ENCODE results near the gene SLC35A2. TPM values are rescaled to one million over a fixed set of nuclear protein-coding genes. Genes with fewer than 3 reads are reported as not detected.

SLC35A2 gene
- total and polyA plus RNA-seq, 8 donors: 4.3 to 25.4 (median 11.4) TPM; not detected in 1

GRCh38 chrX:48924270-48924669 is 12.8 kb upstream of the SLC35A2 start:
- Histone ChIP-seq H3K27ac (no peak overlapping the region), H3K9me3 (no peaks in the 10 kb centered on the region), H3K36me3 (peaks cover 5 to 71% (median 50%) of the 10 kb centered on the region in 4 donors), H3K27me3 (no peaks in the 10 kb centered on the region), H3K4me3 (no peak overlapping the region), H3K4me1 (peaks cover 0 to 9% (median 7%) of the 10 kb centered on the region in 4 donors)
- intact Hi-C loops (cut with DNase I; ENCODE audit: low total_unique reads): no loop called here
- TF ChIP-seq POLR2A (IDR thresholded peaks at IDR 0.05): no peak
- TF ChIP-seq EP300 (IDR thresholded peaks at IDR 0.05): no peak
- no peak for TF ChIP-seq POLR2AphosphoS5 (IDR thresholded peaks at IDR 0.05)
- TF ChIP-seq, protein P1, sequence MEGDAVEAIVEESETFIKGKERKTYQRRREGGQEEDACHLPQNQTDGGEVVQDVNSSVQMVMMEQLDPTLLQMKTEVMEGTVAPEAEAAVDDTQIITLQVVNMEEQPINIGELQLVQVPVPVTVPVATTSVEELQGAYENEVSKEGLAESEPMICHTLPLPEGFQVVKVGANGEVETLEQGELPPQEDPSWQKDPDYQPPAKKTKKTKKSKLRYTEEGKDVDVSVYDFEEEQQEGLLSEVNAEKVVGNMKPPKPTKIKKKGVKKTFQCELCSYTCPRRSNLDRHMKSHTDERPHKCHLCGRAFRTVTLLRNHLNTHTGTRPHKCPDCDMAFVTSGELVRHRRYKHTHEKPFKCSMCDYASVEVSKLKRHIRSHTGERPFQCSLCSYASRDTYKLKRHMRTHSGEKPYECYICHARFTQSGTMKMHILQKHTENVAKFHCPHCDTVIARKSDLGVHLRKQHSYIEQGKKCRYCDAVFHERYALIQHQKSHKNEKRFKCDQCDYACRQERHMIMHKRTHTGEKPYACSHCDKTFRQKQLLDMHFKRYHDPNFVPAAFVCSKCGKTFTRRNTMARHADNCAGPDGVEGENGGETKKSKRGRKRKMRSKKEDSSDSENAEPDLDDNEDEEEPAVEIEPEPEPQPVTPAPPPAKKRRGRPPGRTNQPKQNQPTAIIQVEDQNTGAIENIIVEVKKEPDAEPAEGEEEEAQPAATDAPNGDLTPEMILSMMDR (IDR thresholded peaks at IDR 0.05): no peak
- no peak for DNase-seq
- WGBS, 5 donors: 83 to 98% (median 92%) methylated on average over 4 to 5 of the region's 5 CpGs

DNA sequence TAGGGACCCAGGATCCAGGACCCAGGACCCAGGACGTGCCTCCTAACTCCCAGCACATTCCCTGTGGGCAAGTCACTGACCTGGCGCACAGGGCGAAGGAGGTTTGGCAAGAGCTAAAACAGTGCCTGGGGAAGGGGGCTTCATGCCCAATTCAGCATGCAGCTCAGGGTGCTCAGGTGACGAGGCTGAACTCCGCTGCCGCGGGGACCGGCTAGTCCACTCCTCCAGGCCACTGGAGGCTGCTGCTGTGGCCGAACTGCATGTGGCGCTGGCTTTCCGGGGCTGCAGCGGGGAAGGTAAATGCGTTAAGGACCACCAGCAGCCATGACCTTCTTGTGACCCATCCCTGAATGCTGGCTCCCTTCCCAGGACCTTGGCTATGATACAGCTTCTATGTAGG is 12.3 kb upstream of the SLC35A2 start:
- no peak for DNase-seq
- intact Hi-C loops (cut with DNase I; ENCODE audit: low total_unique reads): no loop called here
- H3K27me3 ChIP-seq: no peaks in the 10 kb centered on the region
- H3K4me1 ChIP-seq: peaks cover 0 to 9% (median 7%) of the 10 kb centered on the region in 4 donors
- H3K4me3 ChIP-seq: no peak overlapping the region
- 87 to 96% (median 94%) methylated on average over 5 to 13 of the region's 13 CpGs for WGBS, 5 donors
- no peak overlapping the region for H3K27ac ChIP-seq
- TF ChIP-seq POLR2A (IDR thresholded peaks at IDR 0.05): no peak
- no peak for TF ChIP-seq EP300 (IDR thresholded peaks at IDR 0.05)
- no peak for TF ChIP-seq POLR2AphosphoS5 (IDR thresholded peaks at IDR 0.05)
- TF ChIP-seq, protein P1 (IDR thresholded peaks at IDR 0.05): no peak
- H3K9me3 ChIP-seq: no peaks in the 10 kb centered on the region
- peaks cover 5 to 68% (median 50%) of the 10 kb centered on the region in 4 donors for H3K36me3 ChIP-seq

- peaks cover 0 to 28% (median 15%) of the 10 kb centered on the region in 4 donors for H3K4me1 ChIP-seq
- intact Hi-C loops (cut with DNase I; ENCODE audit: low total_unique reads): no loop called here
- 60 to 84% (median 71%) methylated on average over 4 of the region's 4 CpGs for WGBS, 5 donors
- no peaks in the 10 kb centered on the region for H3K27me3 ChIP-seq
- H3K36me3 ChIP-seq: peaks cover 5 to 47% (median 43%) of the 10 kb centered on the region in 4 donors
- no peak overlapping the region for H3K4me3 ChIP-seq
- H3K27ac ChIP-seq: peak overlapping the region in 2 of 5 donors; percentile 8 to 88
- TF ChIP-seq POLR2A (IDR thresholded peaks at IDR 0.05) (no peak), EP300 (IDR thresholded peaks at IDR 0.05) (no peak), POLR2AphosphoS5 (IDR thresholded peaks at IDR 0.05) (no peak)
- TF ChIP-seq, protein P1 (IDR thresholded peaks at IDR 0.05): no peak
- H3K9me3 ChIP-seq: no peaks in the 10 kb centered on the region
- DNase-seq: no peak
Measured at GRCh38 chrX:48920718-48921104, 9.3 kb upstream of the SLC35A2 start.

- H3K27ac ChIP-seq: peak overlapping the region in 4 of 5 donors; percentile 84 to 90 (median 88)
- peaks cover 0 to 28% (median 15%) of the 10 kb centered on the region in 4 donors for H3K4me1 ChIP-seq
- no peak for DNase-seq
- H3K27me3 ChIP-seq: no peaks in the 10 kb centered on the region
- intact Hi-C loops (cut with DNase I; ENCODE audit: low total_unique reads): no loop called here
- WGBS, 5 donors: 38 to 50% (median 44%) methylated on average over 7 to 8 of the region's 8 CpGs
- TF ChIP-seq POLR2AphosphoS5 (IDR thresholded peaks at IDR 0.05) (no peak), EP300 (IDR thresholded peaks at IDR 0.05) (no peak), POLR2A (IDR thresholded peaks at IDR 0.05) (no peak)
- TF ChIP-seq, protein P1 (IDR thresholded peaks at IDR 0.05): no peak
- H3K4me3 ChIP-seq: peak overlapping the region in 2 of 4 donors; percentile 59 to 71
- H3K36me3 ChIP-seq: peaks cover 0 to 46% (median 43%) of the 10 kb centered on the region in 4 donors
- H3K9me3 ChIP-seq: no peaks in the 10 kb centered on the region
Measured at GRCh38 chrX:48919947-48920717, 8.7 kb upstream of the SLC35A2 start.
